Measurements from ENCODE around the gene PER1.

PER1 gene

DNA sequence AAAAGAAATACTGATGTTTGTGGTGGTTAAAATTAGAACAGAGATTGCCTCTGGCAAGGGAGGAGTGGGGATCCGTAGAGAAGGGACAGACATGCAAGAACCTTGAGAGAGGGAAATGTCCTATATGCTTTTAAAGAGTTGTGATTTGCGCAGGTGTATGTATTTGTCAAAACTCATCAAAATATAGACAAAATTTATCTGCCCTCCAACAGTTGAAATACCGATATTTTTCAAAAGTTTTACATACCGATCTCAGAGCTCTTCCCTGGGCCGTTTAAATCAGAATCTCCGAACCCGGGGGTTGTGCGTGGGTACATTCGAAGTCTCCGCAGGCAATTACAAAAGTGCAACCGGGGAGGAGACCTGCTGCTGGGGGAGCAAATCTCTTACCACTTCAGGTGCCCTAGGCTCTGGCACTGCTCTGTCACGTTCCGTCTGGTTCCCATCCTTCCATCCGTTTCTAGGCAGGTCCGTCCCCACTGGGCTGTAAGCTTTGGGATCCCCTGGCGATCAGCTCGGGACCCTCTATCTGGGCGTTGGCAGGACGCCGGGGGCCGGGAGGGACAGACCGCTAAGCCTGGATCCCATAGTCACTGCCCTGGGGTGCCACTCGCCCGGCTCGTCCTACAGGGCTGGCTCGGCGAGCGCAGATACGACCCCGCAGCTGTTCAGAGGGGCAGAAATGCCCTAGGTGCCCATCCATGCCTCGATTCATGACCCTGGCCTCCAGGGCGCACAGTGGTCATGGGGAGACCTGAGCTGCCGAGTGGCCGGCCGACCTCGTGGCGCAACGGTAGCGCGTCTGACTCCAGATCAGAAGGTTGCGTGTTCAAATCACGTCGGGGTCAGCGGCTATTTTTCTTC is 33.6 kb upstream of the PER1 start:
- POLR2A ChIA-PET: interaction anchor here (0.8 to 10.5 kb wide), 9 partner anchors 9 to 110 kb away, joined by 3 to 135 read pairs (median 4); partner anchors contain the start of genes AURKB and SLC25A35
- TF ChIP-seq ZNF384 (IDR thresholded peaks at IDR 0.05) (peak; percentile 93; the same call in 1 of the 2 replicates), CTBP1 (IDR thresholded peaks at IDR 0.05; ENCODE audit: borderline replicate concordance) (peak; percentile 28; the same call in 1 of the 2 replicates), L3MBTL2 (conservative IDR thresholded peaks at IDR 0.05) (no peak; the same call in 1 of the 2 replicates), ELF4 (IDR thresholded peaks at IDR 0.05) (no peak), TARDBP (IDR thresholded peaks at IDR 0.05) (peak; percentile 38; the same call in 1 of the 2 replicates)
- CTCF ChIA-PET: interaction anchor here (0.6 to 1.4 kb wide), 6 partner anchors 32 to 68 kb away, joined by 3 to 5 read pairs (median 4); no protein-coding TSS in a partner anchor
- DNase-seq (ENCODE audit: extremely low spot score): peak; percentile 60

DNA sequence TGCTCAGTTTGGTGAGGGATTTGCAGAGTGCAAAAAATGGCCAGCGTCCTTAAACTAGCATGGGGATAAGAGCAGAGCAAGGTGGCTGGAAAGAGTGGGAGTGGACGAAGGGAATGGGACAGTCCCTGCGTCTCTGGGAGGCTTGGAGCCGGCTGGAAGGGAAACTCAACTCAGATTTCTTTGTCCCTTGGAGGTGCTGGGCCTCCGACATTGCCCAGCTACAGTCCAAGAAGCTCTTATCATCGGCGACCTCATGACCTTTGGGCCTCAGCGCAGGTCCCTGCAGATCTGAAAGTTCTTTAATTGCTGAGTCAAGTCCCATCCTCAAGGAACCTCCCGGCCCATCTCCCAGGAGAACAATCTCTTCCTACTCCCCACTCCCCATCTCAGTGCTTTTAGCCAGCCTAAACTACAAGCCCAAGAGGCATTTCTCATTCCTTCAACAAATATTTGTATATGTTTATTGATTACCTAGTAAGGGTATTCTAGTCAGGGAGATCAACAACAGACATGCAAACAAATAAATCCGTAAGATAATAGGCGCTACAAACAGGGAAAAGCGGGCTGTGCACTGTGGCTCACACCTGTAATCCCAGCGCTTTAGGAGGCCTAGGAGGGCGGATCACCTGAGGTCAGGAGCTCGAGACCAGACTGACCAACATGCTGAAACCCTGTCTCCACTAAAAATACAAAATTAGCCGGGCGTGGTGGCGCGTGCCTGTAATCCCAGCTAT is 25.0 kb upstream of the PER1 start:
- no peak for TF ChIP-seq ELF4 (IDR thresholded peaks at IDR 0.05)
- 0 out of 2 replicates have a peak, but pooled peaks have one; percentile 4 for TF ChIP-seq L3MBTL2 (conservative IDR thresholded peaks at IDR 0.05)
- ChIA-PET POLR2A (interaction anchor here (0.6 to 2.4 kb wide), 11 partner anchors 9 to 117 kb away, joined by 3 to 13 read pairs (median 6); partner anchors contain the start of genes AURKB and BORCS6), CTCF (no interaction called here)
- DNase-seq (ENCODE audit: extremely low spot score): no peak

DNA sequence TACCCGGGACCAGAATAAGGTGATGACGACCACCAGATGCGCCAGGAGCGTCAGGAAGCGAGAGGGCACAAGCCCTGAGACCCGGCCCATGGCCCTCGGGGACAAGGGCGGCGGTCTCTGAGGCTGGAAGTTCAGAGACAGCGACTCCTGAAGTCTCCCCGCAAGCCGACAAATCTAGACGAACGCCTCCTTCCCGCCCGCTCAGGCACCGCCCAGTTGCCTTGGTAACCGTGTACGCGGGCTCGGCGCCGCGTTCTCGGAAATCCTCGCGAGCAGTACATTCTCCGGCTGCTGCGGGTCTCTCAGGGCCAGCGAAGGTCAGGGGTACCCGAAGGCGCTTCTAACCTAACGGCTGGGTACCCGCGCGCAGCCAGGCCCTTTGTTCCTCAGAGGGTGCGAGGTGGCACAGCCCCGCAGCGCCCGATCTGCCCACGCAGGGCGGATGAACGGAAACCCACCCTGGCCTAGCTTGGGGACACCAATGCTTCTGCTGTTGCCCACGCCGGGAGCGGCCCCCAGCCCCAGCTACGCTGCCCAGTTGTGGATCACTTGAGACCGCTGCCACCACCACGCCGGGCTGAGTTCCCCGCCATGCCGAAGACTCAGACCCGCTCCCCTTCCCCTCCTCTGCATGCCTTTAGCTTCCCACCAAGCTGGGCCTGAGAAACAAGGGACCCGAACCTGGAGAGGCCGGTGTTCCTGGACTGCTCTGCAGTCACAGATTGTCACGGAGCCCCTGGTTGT is 24.2 kb upstream of the PER1 start, which contains the start of gene TMEM107:
Gene TMEM107 (minus strand): TSS at position 184 of the 744 bp plus-strand sequence. CDS start 94 bp downstream, at position 90.
- TF ChIP-seq L3MBTL2 (conservative IDR thresholded peaks at IDR 0.05) (peak; percentile 31; the same call in 1 of the 2 replicates), HDGF (IDR thresholded peaks at IDR 0.05; ENCODE audit: borderline replicate concordance) (peak; percentile 94; the same call in 1 of the 2 replicates), ARNT (IDR thresholded peaks at IDR 0.05) (no peak)
- peak; percentile 78 for DNase-seq (ENCODE audit: extremely low spot score)
- ChIA-PET CTCF (no interaction called here), POLR2A (interaction anchor here (0.9 to 2.6 kb wide), 13 partner anchors 10 to 116 kb away, joined by 3 to 13 read pairs (median 6); partner anchors contain the start of genes AURKB, BORCS6 and CTC1)

DNA sequence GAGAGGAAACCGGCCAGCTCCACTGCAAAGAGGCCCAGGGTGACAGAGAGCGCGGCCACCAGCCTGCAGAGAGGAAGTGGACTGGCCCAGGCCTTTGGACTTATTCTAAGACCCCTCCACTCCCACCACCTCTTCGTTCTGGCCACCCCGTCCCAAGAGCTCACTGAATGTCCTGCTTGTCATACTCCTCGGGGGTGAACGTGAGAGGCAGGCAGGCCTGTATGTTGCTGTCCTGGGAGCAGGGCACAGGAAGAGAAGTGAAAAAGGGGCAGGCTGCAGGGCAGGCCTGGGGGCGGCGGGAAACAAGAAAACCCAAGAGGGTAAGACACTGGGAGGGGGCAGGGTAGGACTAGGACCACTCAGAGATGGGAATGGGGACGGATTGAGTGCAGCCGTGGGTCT is 23.6 kb upstream of the PER1 start:
- ChIA-PET CTCF (no interaction called here), POLR2A (interaction anchor here (1.0 to 2.6 kb wide), 10 partner anchors 12 to 72 kb away, joined by 3 to 13 read pairs (median 6); partner anchors contain the start of genes AURKB, BORCS6 and CTC1)
- no peak for TF ChIP-seq FOXA1 (IDR thresholded peaks at IDR 0.05)
- no peak for TF ChIP-seq ZNF384 (IDR thresholded peaks at IDR 0.05)
- TF ChIP-seq BHLHE40 (IDR thresholded peaks at IDR 0.05; ENCODE audit: borderline replicate concordance): no peak
- no peak for TF ChIP-seq L3MBTL2 (conservative IDR thresholded peaks at IDR 0.05)
- no peak for TF ChIP-seq SP1 (IDR thresholded peaks at IDR 0.05)
- no peak for TF ChIP-seq ARNT (IDR thresholded peaks at IDR 0.05)
- TF ChIP-seq LEF1 (IDR thresholded peaks at IDR 0.05; ENCODE audit: borderline replicate concordance): no peak
- TF ChIP-seq SUZ12 (IDR thresholded peaks at IDR 0.05): no peak
- no peak for DNase-seq (ENCODE audit: extremely low spot score)

GRCh38 chr17:8173871-8174322 is 21.7 kb upstream of the PER1 start:
- ChIA-PET CTCF (interaction anchor here (1.0 to 1.2 kb wide), 2 partner anchors 15 to 55 kb away, joined by 3 to 5 read pairs; no protein-coding TSS in a partner anchor), POLR2A (interaction anchor here (0.6 to 2.6 kb wide), 45 partner anchors 9 to 455 kb away, joined by 3 to 32 read pairs (median 7); partner anchors contain the start of genes ALOX12B, ALOXE3, AURKB and BORCS6)
- no peak for TF ChIP-seq FOXM1 (IDR thresholded peaks at IDR 0.05; ENCODE audit: borderline replicate concordance)
- no peak for TF ChIP-seq ARNT (IDR thresholded peaks at IDR 0.05)
- no peak for TF ChIP-seq CTBP1 (IDR thresholded peaks at IDR 0.05; ENCODE audit: borderline replicate concordance)
- TF ChIP-seq FOXA1 (IDR thresholded peaks at IDR 0.05): no peak
- no peak for TF ChIP-seq ZNF384 (IDR thresholded peaks at IDR 0.05)
- no peak for TF ChIP-seq HDGF (IDR thresholded peaks at IDR 0.05; ENCODE audit: borderline replicate concordance)
- no peak for TF ChIP-seq LEF1 (IDR thresholded peaks at IDR 0.05; ENCODE audit: borderline replicate concordance)
- no peak for TF ChIP-seq SUZ12 (IDR thresholded peaks at IDR 0.05)
- no peak for TF ChIP-seq BHLHE40 (IDR thresholded peaks at IDR 0.05; ENCODE audit: borderline replicate concordance)
- no peak for DNase-seq (ENCODE audit: extremely low spot score)

GRCh38 chr17:8173056-8173870 is 21.1 kb upstream of the PER1 start:
- TF ChIP-seq SP1 (IDR thresholded peaks at IDR 0.05) (no peak), TARDBP (IDR thresholded peaks at IDR 0.05) (peak; percentile 73), ZNF384 (IDR thresholded peaks at IDR 0.05) (peak; percentile 37; the same call in 1 of the 2 replicates), ARNT (IDR thresholded peaks at IDR 0.05) (peak; percentile 74; the same call in 1 of the 2 replicates), ELF4 (IDR thresholded peaks at IDR 0.05) (peak; percentile 100), FOXM1 (IDR thresholded peaks at IDR 0.05; ENCODE audit: borderline replicate concordance) (peak; percentile 72; the same call in 1 of the 2 replicates), HDGF (IDR thresholded peaks at IDR 0.05; ENCODE audit: borderline replicate concordance) (no peak), L3MBTL2 (conservative IDR thresholded peaks at IDR 0.05) (peak; percentile 84), LEF1 (IDR thresholded peaks at IDR 0.05; ENCODE audit: borderline replicate concordance) (0 out of 2 replicates have a peak, but pooled peaks have one; percentile 59), FOXK2 (IDR thresholded peaks at IDR 0.05) (peak; percentile 98), FOXA1 (IDR thresholded peaks at IDR 0.05) (no peak), SUZ12 (IDR thresholded peaks at IDR 0.05) (no peak), CTBP1 (IDR thresholded peaks at IDR 0.05; ENCODE audit: borderline replicate concordance) (peak; percentile 96), NFRKB (IDR thresholded peaks at IDR 0.05) (peak; percentile 98), BHLHE40 (IDR thresholded peaks at IDR 0.05; ENCODE audit: borderline replicate concordance) (peak; percentile 80)
- TF ChIP-seq, protein P1, sequence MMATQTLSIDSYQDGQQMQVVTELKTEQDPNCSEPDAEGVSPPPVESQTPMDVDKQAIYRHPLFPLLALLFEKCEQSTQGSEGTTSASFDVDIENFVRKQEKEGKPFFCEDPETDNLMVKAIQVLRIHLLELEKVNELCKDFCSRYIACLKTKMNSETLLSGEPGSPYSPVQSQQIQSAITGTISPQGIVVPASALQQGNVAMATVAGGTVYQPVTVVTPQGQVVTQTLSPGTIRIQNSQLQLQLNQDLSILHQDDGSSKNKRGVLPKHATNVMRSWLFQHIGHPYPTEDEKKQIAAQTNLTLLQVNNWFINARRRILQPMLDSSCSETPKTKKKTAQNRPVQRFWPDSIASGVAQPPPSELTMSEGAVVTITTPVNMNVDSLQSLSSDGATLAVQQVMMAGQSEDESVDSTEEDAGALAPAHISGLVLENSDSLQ (IDR thresholded peaks at IDR 0.05): peak; percentile 85
- ChIA-PET POLR2A (interaction anchor here (0.6 to 1.9 kb wide), 44 partner anchors 9 to 455 kb away, joined by 3 to 32 read pairs (median 7); partner anchors contain the start of genes ALOX12B, ALOXE3, AURKB and BORCS6), CTCF (interaction anchor here (0.7 to 1.2 kb wide), 3 partner anchors 15 to 54 kb away, joined by 3 to 5 read pairs (median 3); no protein-coding TSS in a partner anchor)
- DNase-seq (ENCODE audit: extremely low spot score): peak; percentile 79
